Small intestine (tissue), 7 donors: Measurements from ENCODE around the gene SLC16A11. TPM values are rescaled to one million over a fixed set of nuclear protein-coding genes. Genes with fewer than 3 reads are reported as not detected.

Experiments used
- DNase-seq, 2 donors: peaks; one replicate each; pipeline versions ENCODE4 v3.0.0 to v3.0.0-alpha.2; 2013
- FAIRE-seq: peaks from 2 replicates; lab custom pipeline; 2012; peaks lifted over from hg19 to GRCh38; lab: Jason Lieb, UNC
- H3K27ac ChIP-seq, 3 donors: one replicate each; pipeline ENCODE4 v1.5.1; 2013; ENCODE audit warnings: low read length in 2 of 3, mild to moderate bottlenecking in 2 of 3, control low read depth in 1 of 3, inconsistent platforms in 1 of 3, low read depth in 1 of 3, moderate library complexity in 1 of 3
- H3K27me3 ChIP-seq, 3 donors: one replicate each; pipeline ENCODE4 v1.6.1; 2013; ENCODE audit warnings: low read length in 3 of 3, inconsistent platforms in 1 of 3; ENCODE audit not compliant: control insufficient read depth in 3 of 3, insufficient read depth in 3 of 3
- H3K36me3 ChIP-seq, 3 donors: one replicate each; pipeline ENCODE4 v1.6.1; 2013; ENCODE audit warnings: low read length in 3 of 3, inconsistent platforms in 1 of 3, low read depth in 1 of 3, mild to moderate bottlenecking in 1 of 3, moderate library complexity in 1 of 3; ENCODE audit not compliant: control insufficient read depth in 3 of 3, insufficient read depth in 2 of 3
- H3K4me1 ChIP-seq, 3 donors: one replicate each; pipeline ENCODE4 v1.6.1; 2013; ENCODE audit warnings: low read length in 2 of 3, inconsistent platforms in 1 of 3, low read depth in 1 of 3, mild to moderate bottlenecking in 1 of 3, moderate library complexity in 1 of 3; ENCODE audit not compliant: control insufficient read depth in 3 of 3, insufficient read depth in 2 of 3
- H3K4me3 ChIP-seq, 3 donors: one replicate each; pipeline ENCODE4 v1.5.1; 2013; ENCODE audit warnings: low read length in 3 of 3, control low read depth in 1 of 3, inconsistent platforms in 1 of 3, low read depth in 1 of 3, mild to moderate bottlenecking in 1 of 3, moderate library complexity in 1 of 3
- H3K9me3 ChIP-seq, 2 donors: one replicate each; pipeline ENCODE4 v1.6.1; 2013; ENCODE audit warnings: low read depth in 1 of 2, low read length in 1 of 2; ENCODE audit not compliant: control insufficient read depth in 2 of 2, insufficient read depth in 1 of 2
- WGBS, 3 donors: extraction: QIAGEN DNeasy Blood & Tissue Kit; methylation state at CpG; one replicate each; pipeline ENCODE4 v1.1.7; 2013; 5-methylcytosine and 5-hydroxymethylcytosine counted together
- polyA plus RNA-seq, 4 donors: library from polyadenylated mRNA; stranded (reverse) in 3 of 4; unstranded in 1 of 4; fragments of 200-250 nt in 3 of 4; fragments of 120-200 nt in 1 of 4; gene quantifications; one replicate each; pipeline versions ENCODE4 v1.2.1 to v1.2.3, GENCODE V29; 2013
- donor health status: healthy with polysubstance abuse.
- donor health status: control.
- donor health status: control.
- donor health status: Bipolar disorder and iron deficiency.
- donor health status: healthy.

Gene SLC16A11
- polyA plus RNA-seq, 4 donors, result 0.68 to 2.3 TPM; not detected in 2

DNA sequence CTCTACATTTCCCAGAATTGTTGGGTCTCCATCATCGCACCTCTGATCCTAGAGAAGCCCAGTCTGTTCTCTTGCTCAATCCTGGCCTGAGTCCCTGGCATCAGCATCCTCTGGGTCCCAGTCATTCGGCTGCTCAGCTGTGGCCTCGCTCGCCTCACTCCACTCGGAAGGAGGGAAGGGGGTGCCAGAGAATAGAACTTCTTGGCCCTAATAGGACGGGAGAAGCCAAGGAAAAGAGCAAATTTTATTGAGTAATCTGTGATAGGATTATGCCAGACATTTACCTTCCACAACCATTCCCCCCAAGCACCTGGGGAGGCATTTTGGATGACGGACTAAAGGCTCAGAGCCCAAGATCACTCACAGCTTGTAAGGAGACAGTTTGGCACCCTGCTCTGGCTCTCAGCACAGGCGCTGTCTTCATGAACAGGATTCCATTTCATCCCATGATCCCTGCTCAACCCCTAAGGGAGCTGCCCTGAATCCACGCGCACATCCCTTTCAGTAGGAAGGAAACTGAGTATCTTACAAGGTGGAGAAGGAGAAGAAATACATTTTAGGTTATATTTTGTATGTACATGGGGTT, 36.7 kb upstream of the SLC16A11 start:
- Histone ChIP-seq H3K36me3 (no peaks in the 10 kb centered on the region), H3K27ac (no peak overlapping the region), H3K27me3 (no peaks in the 10 kb centered on the region), H3K4me3 (no peak overlapping the region), H3K4me1 (no peaks in the 10 kb centered on the region), H3K9me3 (peaks cover 0 to 4% of the 10 kb centered on the region in 2 donors)
- no peak for FAIRE-seq
- no peak for DNase-seq
- 59 to 82% (median 78%) methylated on average over 10 of the region's 10 CpGs for WGBS, 3 donors

- no peak for FAIRE-seq
- WGBS, 3 donors, result 63 to 68% (median 67%) methylated on average over 15 of the region's 15 CpGs
- H3K9me3 ChIP-seq, result peaks cover 0 to 4% of the 10 kb centered on the region in 2 donors
Observed at GRCh38 chr17:7079581-7080455, 35.9 kb upstream of the SLC16A11 start, which contains the start of gene CLEC10A. TSS of gene CLEC10A (minus strand) at chr17:7080251. CDS start at chr17:7078812, 1,439 bp downstream.

DNA sequence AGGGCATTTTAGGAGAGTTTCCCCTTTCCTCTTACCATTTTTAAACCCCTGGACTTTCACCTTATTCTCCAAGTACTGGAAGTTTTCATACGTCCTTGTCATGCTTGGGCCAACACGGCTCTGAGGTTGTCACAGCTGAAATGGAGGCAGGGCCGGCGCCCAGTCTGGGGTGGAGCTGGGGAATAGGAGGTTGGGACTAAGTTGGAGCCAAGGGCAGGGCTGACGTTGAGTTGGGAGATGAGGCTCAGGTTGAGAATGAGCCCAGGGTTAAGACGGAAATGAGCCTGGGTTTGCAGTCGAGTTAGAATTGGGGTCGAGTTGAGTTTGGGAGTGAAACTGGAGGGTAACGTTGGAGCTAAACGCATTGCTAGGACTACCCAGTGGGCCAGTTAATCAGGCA, 34.8 kb upstream of the SLC16A11 start:
- Histone ChIP-seq H3K4me1 (no peaks in the 10 kb centered on the region), H3K4me3 (no peak overlapping the region), H3K9me3 (peaks cover 0 to 4% of the 10 kb centered on the region in 2 donors), H3K27ac (no peak overlapping the region), H3K27me3 (no peaks in the 10 kb centered on the region), H3K36me3 (no peaks in the 10 kb centered on the region)
- 79 to 82% (median 80%) methylated on average over 10 of the region's 10 CpGs for WGBS, 3 donors
- FAIRE-seq, result no peak
- no peak for DNase-seq

More at GRCh38 chr17:7079581-7080455, 35.9 kb upstream of the SLC16A11 start, which contains the start of gene CLEC10A:
- Histone ChIP-seq H3K36me3 (no peaks in the 10 kb centered on the region), H3K4me3 (no peak within 1 kb of the TSS), H3K27me3 (no peaks in the 10 kb centered on the region), H3K27ac (peak within 1 kb of the TSS in 1 of 3 donors; percentile 6), H3K4me1 (no peaks in the 10 kb centered on the region)
- no peak for DNase-seq

DNA sequence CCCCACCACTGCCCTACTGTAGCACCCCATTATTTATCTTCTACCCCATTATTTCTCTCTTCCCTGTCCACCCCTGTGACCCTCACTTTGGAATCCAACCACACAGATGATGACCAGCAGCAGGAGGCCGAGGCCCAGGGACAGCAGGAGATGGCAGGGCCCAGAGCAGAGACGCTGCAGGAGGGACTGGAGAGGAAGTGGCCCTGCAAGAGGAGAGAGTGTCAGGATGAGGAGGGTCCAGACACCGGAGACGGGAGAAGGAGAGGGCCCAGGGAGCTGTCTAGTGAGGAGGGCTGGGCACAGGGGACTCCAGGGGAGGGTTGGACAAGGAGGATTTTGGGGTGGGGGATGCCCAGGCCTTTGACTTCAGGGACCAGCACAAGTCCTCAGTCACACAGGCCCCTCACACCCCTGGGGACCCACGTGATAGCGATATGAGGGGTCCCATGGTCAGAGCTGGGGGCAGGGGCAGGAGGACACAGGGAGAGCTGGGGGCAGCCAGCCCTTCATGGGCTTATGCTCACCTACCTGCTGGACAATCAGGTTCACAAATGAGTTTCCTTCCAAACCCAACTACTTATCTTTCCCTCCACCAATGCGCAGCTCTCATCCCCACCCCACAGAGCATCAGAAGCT, 34.1 kb upstream of the SLC16A11 start:
- H3K9me3 ChIP-seq, result peaks cover 0 to 4% of the 10 kb centered on the region in 2 donors
- no peak for FAIRE-seq
- H3K27me3 ChIP-seq, result no peaks in the 10 kb centered on the region
- no peaks in the 10 kb centered on the region for H3K4me1 ChIP-seq
- H3K36me3 ChIP-seq, result no peaks in the 10 kb centered on the region
- DNase-seq, result no peak
- H3K27ac ChIP-seq, result no peak overlapping the region
- WGBS, 3 donors, result 77 to 86% (median 84%) methylated on average over 7 of the region's 7 CpGs
- H3K4me3 ChIP-seq, result no peak overlapping the region

GRCh38 chr17:7074931-7075330, 31.0 kb upstream of the SLC16A11 start:
- Histone ChIP-seq H3K4me1 (no peaks in the 10 kb centered on the region), H3K9me3 (no peaks in the 10 kb centered on the region), H3K4me3 (no peak overlapping the region), H3K27me3 (no peaks in the 10 kb centered on the region), H3K36me3 (no peaks in the 10 kb centered on the region), H3K27ac (no peak overlapping the region)
- FAIRE-seq (no peak), DNase-seq (no peak)
- WGBS, 3 donors, result 82 to 84% (median 83%) methylated on average over 14 of the region's 14 CpGs

GRCh38 chr17:7072406-7072805, 28.5 kb upstream of the SLC16A11 start:
- DNase-seq, result no peak
- 87 to 96% (median 95%) methylated on average over 2 of the region's 2 CpGs for WGBS, 3 donors
- no peak overlapping the region for H3K27ac ChIP-seq
- H3K4me3 ChIP-seq, result no peak overlapping the region
- H3K36me3 ChIP-seq, result no peaks in the 10 kb centered on the region
- peaks cover 0 to 17% of the 10 kb centered on the region in 2 donors for H3K9me3 ChIP-seq
- FAIRE-seq, result no peak
- no peaks in the 10 kb centered on the region for H3K27me3 ChIP-seq
- no peaks in the 10 kb centered on the region for H3K4me1 ChIP-seq

DNA sequence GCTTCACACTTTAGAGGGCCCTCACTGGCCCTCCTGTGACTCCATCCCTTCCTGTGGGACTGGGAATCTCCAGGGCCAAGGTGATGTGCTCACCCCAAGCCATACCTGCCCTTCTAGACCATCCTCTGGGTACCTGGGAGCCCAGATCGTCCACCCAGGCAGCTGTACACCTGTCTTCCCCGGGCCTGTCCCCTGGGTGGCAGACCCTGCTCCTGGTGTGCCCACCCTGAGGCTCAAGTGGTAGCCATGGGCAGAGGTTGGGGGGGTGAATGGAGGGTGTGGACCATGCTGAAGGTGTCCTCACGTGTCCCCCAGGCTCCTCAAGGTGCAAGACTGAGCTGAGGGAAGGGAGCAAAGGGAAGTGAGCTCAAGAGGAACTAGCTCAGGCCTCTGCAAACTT, 26.8 kb upstream of the SLC16A11 start:
- DNase-seq (no peak), FAIRE-seq (no peak)
- Histone ChIP-seq H3K36me3 (no peaks in the 10 kb centered on the region), H3K4me3 (no peak overlapping the region), H3K9me3 (peaks cover 0 to 19% of the 10 kb centered on the region in 2 donors), H3K4me1 (no peaks in the 10 kb centered on the region), H3K27ac (no peak overlapping the region), H3K27me3 (peaks cover 0 to 3% (median 0%) of the 10 kb centered on the region in 3 donors)
- WGBS, 3 donors, result 58 to 79% (median 79%) methylated on average over 3 of the region's 3 CpGs

DNA sequence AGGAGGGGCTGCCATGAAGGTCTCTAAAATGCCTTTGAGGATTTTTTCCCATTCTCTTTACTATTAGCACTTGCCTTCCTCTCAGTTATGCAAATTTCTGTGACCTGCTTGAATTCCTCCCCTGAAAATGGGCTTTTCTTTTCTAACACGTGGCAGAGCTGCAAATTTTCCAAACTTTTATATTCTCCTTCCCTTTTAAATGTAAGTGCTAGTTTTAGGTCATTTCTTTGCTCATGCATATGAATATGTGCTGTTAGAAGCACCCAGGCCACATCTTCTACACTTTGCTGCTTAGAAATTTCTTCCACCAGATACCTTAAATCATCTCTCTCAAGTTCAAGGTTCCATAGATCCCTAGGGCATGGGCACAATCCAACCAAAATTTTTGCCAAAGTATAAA, 24.4 kb upstream of the SLC16A11 start:
- no peak for DNase-seq
- Histone ChIP-seq H3K4me3 (no peak overlapping the region), H3K27me3 (peaks cover 0 to 7% (median 2%) of the 10 kb centered on the region in 3 donors), H3K4me1 (no peaks in the 10 kb centered on the region), H3K27ac (no peak overlapping the region), H3K36me3 (no peaks in the 10 kb centered on the region), H3K9me3 (peaks cover 0 to 19% of the 10 kb centered on the region in 2 donors)
- no peak for FAIRE-seq
- 7 to 20% (median 13%) methylated on average over 1 of the region's 1 CpG for WGBS, 3 donors
